ENCODE measurements around the gene HDHD5.

- TF ChIP-seq CTCF (IDR thresholded peaks at IDR 0.05) = no peak
- no peak for TF ChIP-seq EZH2 (IDR thresholded peaks at IDR 0.05)
- no peak for TF ChIP-seq EZH2phosphoT487 (IDR thresholded peaks at IDR 0.05)
These were observed 23.8 kb downstream of the HDHD5 start for GRCh38 chr22:17135153-17135760.

Data from neural progenitor cell (in vitro differentiated cells).